Body of pancreas (tissue), 4 donors: ENCODE results near the gene KRT86. TPM values are rescaled to one million over a fixed set of nuclear protein-coding genes. Genes with fewer than 3 reads are reported as not detected.

ENCODE experiments used
- ATAC-seq: fragments of 150-250 bp; one replicate; pipeline ENCODE4 v1.9.1; 2016
- DNase-seq, 4 donors: peaks; one replicate each; pipeline ENCODE4 v3.0.0-alpha.2; 2019
- H3K27ac ChIP-seq, 4 donors: fragments of 200-600 bp; sonication (generic); 1 replicate in 3 of 4; 2 replicates in 1 of 4; pipeline versions ENCODE4 v1.5.1 to v1.6.1; 2016 to 2019; ENCODE audit warnings: mild to moderate bottlenecking in 1 of 4, mixed read lengths in 1 of 4, moderate library complexity in 1 of 4
- H3K27me3 ChIP-seq, 2 donors: fragments of 200-600 bp; sonication (generic); one replicate each; pipeline ENCODE4 v1.6.0; 2016; ENCODE audit warnings: mild to moderate bottlenecking in 1 of 2
- H3K36me3 ChIP-seq, 2 donors: fragments of 200-600 bp; sonication (generic); replicated peaks in 1 of 2; 2 replicates each; pipeline ENCODE4 v1.5.1; 2016; ENCODE audit warnings: low read depth in 2 of 2; ENCODE audit not compliant: insufficient read depth in 1 of 2
- H3K4me1 ChIP-seq: fragments of 200-600 bp; sonication (generic); one replicate; pipeline ENCODE4 v1.6.0; 2016
- H3K4me3 ChIP-seq, 2 donors: fragments of 200-600 bp; sonication (generic); 1 replicate in 1 of 2; 2 replicates in 1 of 2; pipeline ENCODE4 v1.5.1; 2016 to 2019
- H3K9me3 ChIP-seq, 3 donors: fragments of 200-600 bp; sonication (generic); 1 replicate in 2 of 3; 2 replicates in 1 of 3; pipeline ENCODE4 v1.5.1; 2016
- CTCF ChIP-seq, 7 experiments: fragments of 450-650 bp in 4 of 7; fragments of 200-600 bp in 3 of 7; sonication (generic) in 3 of 7; IDR thresholded peaks; one replicate each; pipeline ENCODE4 v1.5.1; 2016 to 2019; ENCODE audit warnings: antibody characterized with exemption in 7 of 7
- POLR2A ChIP-seq, 3 donors: fragments of 450-650 bp; IDR thresholded peaks; one replicate each; pipeline ENCODE4 v1.6.1; 2016; ENCODE audit warnings: antibody characterized with exemption in 3 of 3, mild to moderate bottlenecking in 2 of 3
- WGBS, 2 donors: methylation state at CpG; one replicate each; pipeline ENCODE4 v1.1.5; 2017; 5-methylcytosine and 5-hydroxymethylcytosine counted together
- intact Hi-C: fragments of 100-400 bp; cut with DNase I; formaldehyde crosslinking; loops from one replicate; pipeline ENCODE4 v1.15.1; 2023
- total RNA-seq, 2 donors: library from RNA; depleted of rRNA; stranded (reverse); fragments of >200 nt; gene quantifications; one replicate each; pipeline ENCODE4 v1.1.0, GENCODE V29; 2016

The KRT86 gene
- total RNA-seq, 2 donors from 2014 or later: 1.8 to 8.6 TPM

- peak overlapping the region; percentile 67 to 80 (median 71) for H3K27ac ChIP-seq
- ATAC-seq (no peak), DNase-seq (peak in 1 of 4 donors; percentile 9)
- peaks cover 73% of the 10 kb centered on the region for H3K4me1 ChIP-seq
- no peaks in the 10 kb centered on the region for H3K36me3 ChIP-seq
- no peaks in the 10 kb centered on the region for H3K9me3 ChIP-seq
- no peak overlapping the region for H3K4me3 ChIP-seq
- 85 to 88% methylated on average over 12 of the region's 12 CpGs for WGBS, 2 donors
- no peaks in the 10 kb centered on the region for H3K27me3 ChIP-seq
- TF ChIP-seq CTCF (IDR thresholded peaks at IDR 0.05) (no peak), POLR2A (IDR thresholded peaks at IDR 0.05) (no peak)
- intact Hi-C loops: no loop called here
Observed at GRCh38 chr12:52232203-52232673, 42.2 kb upstream of the KRT86 start.

DNA sequence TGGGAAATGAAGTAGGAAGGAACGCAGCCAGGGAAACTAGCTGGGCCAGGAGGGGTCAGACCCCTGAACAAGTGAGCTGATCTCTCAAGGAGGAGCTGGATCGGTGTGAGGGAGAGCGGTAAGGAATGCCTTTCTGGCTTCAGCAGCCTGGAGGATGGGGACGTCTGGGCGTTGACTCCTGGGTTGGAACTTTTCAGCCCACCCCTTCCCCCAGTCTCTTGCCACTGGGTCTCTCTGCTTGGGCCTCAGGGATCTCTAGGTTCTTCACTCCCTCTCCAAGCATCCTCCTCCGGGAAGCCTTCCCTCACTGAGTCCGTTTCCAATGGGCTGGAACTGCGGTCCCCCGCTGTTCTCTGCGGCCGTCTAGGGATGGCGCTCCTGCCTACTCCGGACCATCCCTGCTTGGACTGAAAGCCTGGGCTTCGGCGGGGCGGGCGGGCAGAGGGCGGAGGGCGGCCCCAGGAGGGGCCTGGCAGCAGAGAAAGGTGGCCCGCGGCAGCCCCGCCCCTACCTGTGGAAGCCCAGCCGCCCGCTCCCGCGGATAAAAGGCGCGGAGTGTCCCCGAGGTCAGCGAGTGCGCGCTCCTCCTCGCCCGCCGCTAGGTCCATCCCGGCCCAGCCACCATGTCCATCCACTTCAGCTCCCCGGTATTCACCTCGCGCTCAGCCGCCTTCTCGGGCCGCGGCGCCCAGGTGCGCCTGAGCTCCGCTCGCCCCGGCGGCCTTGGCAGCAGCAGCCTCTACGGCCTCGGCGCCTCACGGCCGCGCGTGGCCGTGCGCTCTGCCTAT is 41.6 kb upstream of the KRT86 start, which contains the start of gene KRT7:
Gene KRT7, plus strand, starts transcription at position 570 of the 788 bp plus-strand sequence. Its CDS starts 54 bp downstream, at position 624.
- no peaks in the 10 kb centered on the region for H3K36me3 ChIP-seq
- DNase-seq (peak; percentile 60 to 89 (median 68)), ATAC-seq (peak; percentile 43)
- WGBS, 2 donors: 17 to 64% methylated on average over 2 to 56 of the region's 58 CpGs
- H3K9me3 ChIP-seq: no peaks in the 10 kb centered on the region
- intact Hi-C loops: no loop called here
- H3K4me1 ChIP-seq: peaks cover 76% of the 10 kb centered on the region
- peak; percentile 58 to 91 (median 62) for TF ChIP-seq POLR2A (IDR thresholded peaks at IDR 0.05)
- peak in 1 of 7 experiments; percentile 33 for TF ChIP-seq CTCF (IDR thresholded peaks at IDR 0.05)
- H3K27me3 ChIP-seq: no peaks in the 10 kb centered on the region
- H3K27ac ChIP-seq: peak within 1 kb of the TSS; percentile 67 to 80 (median 71)
- no peak within 1 kb of the TSS for H3K4me3 ChIP-seq

GRCh38 chr12:52233462-52234207 is 40.8 kb upstream of the KRT86 start:
- no peak for ATAC-seq
- H3K4me1 ChIP-seq: peaks cover 76% of the 10 kb centered on the region
- TF ChIP-seq POLR2A (IDR thresholded peaks at IDR 0.05): peak in 1 of 3 donors; percentile 7
- no peak for TF ChIP-seq CTCF (IDR thresholded peaks at IDR 0.05)
- DNase-seq: peak in 1 of 4 donors; percentile 50
- H3K27me3 ChIP-seq: no peaks in the 10 kb centered on the region
- peak overlapping the region; percentile 67 to 80 (median 71) for H3K27ac ChIP-seq
- H3K4me3 ChIP-seq: no peak overlapping the region
- WGBS, 2 donors: 50 to 69% methylated on average over 23 to 40 of the region's 40 CpGs
- H3K9me3 ChIP-seq: no peaks in the 10 kb centered on the region
- no peaks in the 10 kb centered on the region for H3K36me3 ChIP-seq
- intact Hi-C loops: no loop called here

- Histone ChIP-seq H3K4me1 (peaks cover 82% of the 10 kb centered on the region), H3K36me3 (no peaks in the 10 kb centered on the region), H3K27me3 (no peaks in the 10 kb centered on the region), H3K9me3 (no peaks in the 10 kb centered on the region), H3K4me3 (no peak overlapping the region), H3K27ac (peak overlapping the region in 3 of 4 donors; percentile 30 to 80 (median 32))
- 88 to 90% methylated on average over 9 to 10 of the region's 10 CpGs for WGBS, 2 donors
- intact Hi-C loops: no loop called here
- TF ChIP-seq POLR2A (IDR thresholded peaks at IDR 0.05) (no peak), CTCF (IDR thresholded peaks at IDR 0.05) (no peak)
- no peak for DNase-seq
- no peak for ATAC-seq
Observed at GRCh38 chr12:52234223-52234810, 40.1 kb upstream of the KRT86 start.
